Measurements from ENCODE around the gene VSTM5.
"Not testable (repeated sequence)": the region's sequence is repeated elsewhere in the genome, so short reads cannot be mapped to it uniquely, and the experiment has no call there.

Gene VSTM5, protein sequence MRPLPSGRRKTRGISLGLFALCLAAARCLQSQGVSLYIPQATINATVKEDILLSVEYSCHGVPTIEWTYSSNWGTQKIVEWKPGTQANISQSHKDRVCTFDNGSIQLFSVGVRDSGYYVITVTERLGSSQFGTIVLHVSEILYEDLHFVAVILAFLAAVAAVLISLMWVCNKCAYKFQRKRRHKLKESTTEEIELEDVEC

DNA sequence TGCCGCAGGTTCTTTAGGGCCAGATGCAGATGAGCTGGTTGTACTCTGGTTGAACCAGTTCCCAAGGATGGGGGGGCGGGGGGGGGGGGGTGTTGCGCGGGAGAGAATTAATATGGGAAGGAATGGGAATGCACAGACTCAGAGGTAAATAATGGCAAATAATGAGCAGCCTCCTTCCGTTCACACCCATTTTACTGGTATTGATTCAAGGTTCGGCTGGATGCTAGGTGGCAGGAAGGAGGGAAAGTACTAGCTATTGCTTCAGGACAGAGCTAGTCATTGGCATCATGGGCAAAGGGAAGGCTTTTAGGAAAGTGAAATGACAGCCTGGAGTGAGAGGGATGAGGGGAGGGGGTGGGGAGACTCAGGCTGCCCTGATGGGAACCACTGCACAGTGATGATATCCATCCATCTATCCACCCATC lies at the start of gene VSTM5:
Gene VSTM5 (minus strand): TSS at position 25 of the 425 bp plus-strand sequence. CDS start 116 bp downstream, outside the sequence.
- no peak for DNase-seq (ENCODE audit: low read depth in 3 of 3, low spot score in 1 of 3)

DNA sequence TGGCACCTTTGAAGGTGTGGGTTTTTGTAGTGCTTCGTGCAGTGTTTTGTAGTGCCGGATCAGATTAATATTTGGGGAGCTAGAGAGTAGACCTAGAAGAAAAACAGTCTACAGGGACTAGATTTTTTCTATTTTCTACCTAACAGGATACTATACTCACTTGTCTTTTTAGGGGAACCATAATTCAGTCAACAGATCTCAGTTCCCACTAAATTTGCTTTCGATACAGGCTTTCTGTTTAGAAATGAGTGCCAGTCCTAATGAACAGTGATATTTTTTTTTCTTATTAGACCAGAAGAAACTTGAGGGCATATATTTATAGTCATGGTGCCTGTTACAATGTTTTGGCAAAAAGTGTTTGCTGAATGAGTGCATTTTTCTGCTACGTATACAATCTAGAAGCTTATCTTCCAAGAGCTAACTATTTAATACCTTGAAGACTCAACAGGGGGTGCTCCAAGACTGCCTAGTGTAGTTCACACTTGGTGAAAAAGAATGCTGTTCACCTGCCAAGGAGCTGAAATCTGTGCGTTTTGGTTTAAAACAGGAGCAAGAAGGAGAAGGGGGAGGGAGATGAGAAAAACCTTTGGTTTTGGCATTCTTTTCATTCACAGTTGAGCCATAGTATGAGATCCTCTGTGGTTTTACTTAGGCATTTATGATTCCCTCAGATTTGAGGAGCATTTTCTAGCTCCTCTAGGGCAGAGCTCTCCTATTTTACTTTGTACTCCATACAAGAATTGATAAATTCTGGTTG lies 44.9 kb upstream of the VSTM5 start:
- DNase-seq (ENCODE audit: low read depth in 3 of 3, low spot score in 1 of 3), result no peak

DNA sequence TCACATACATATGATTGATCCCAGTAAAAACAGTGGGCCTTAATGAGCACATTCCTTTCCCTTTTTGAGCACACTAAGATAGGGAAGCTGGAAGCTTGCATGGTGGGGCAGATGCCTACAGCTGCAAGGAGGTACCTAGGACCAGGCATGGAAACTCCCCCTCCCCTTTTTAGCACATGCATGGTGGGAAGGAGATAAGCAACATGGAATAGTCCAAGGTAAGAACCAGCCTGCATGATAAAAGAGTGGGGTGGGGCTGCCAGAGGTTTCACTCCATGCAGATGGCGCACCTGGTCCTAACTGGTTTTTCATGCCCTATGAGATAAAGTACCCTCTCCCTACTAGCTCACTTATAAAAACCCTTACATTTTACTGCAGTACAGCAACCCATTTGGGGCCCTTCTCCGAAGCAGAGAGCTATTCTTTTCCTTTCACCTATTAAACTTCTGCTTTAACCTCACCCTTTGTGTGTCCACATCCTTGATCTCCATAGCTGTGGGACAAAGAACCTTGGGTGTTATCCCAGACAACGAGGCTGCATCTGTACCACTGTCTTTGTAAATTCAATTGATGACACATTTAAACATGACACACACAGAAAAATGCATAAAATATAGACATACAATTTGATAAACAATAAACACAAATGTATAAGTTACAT lies 40.1 kb upstream of the VSTM5 start:
- DNase-seq (ENCODE audit: low read depth in 3 of 3, low spot score in 1 of 3), result no peak

DNA sequence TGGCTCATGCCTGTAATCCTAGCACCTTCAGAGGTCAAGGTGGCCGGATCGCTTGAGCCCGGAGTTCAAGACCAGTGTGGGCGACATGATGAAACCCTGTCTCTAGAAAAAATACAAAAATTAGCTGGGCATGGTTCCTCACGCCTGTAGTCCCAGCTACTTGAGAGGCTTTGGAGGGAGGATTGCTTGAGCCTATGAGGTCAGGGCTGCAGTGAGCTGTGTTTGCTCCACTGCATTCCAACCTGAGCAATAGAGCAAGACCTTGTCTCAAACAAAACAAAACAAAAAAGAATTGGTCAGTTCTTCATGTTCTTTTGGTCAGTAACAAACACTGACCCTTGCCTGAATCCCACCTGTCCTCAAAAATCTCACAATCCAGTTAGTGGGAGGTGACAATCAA lies 36.7 kb upstream of the VSTM5 start:
- no peak for DNase-seq (ENCODE audit: low read depth in 3 of 3, low spot score in 1 of 3)

DNA sequence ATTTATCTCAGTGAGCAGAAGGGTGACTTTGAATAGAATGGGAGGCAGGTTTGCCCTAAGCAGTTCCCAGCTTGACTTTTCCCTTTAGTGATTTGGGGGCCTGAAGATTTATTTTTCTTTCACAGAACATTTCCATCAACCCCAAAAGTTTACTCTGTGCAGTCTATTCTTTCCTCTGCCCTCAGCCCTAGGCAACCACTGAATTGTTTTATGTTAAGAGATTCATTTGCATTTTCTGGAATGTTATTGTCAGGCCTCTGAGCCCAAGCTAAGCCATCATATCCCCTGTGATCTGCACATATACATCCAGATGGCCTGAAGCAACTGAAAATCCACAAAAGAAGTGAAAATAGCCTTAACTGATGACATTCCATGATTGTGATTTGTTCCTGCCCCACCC lies 28.7 kb upstream of the VSTM5 start:
- DNase-seq (ENCODE audit: low read depth in 3 of 3, low spot score in 1 of 3), result not testable (repeated sequence)

DNA sequence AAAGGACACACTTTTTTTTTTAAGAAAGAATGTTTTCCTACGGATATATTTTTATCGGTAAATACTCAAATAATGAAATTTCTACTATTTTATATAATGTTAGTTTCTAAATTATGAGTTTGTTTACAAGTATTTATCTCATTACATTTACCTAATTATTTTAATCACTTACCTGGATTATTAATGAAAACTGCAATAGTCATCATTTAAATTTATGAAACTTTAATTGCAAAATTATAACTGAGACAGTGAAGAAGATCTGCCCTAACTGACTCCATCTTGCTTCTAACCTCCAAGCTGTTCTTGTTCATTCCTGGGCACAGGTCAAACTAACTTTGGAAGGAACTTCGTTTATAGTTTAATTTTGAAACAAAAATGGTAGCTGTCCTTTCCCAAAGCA lies 25.2 kb upstream of the VSTM5 start:
- DNase-seq (ENCODE audit: low read depth in 3 of 3, low spot score in 1 of 3), result no peak

DNA sequence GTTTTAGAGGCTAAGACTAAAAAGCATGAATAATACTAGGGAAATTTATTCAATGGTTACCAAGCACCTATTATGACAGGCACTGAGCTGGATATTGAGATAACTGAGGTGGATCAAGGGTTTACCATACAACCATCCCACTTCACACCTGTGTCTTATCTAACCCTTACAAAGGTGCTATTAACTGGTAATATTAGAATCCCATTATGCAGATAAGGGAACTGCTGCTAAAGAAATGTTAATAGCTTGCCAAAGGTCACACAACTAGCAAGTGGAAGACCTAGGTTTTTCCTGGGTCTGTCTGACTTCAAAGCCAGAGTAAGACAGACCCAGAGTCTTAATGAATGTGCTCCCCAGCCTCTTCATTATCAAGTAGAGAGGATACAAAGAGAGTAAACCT lies 21.1 kb upstream of the VSTM5 start:
- DNase-seq (ENCODE audit: low read depth in 3 of 3, low spot score in 1 of 3), result no peak

DNA sequence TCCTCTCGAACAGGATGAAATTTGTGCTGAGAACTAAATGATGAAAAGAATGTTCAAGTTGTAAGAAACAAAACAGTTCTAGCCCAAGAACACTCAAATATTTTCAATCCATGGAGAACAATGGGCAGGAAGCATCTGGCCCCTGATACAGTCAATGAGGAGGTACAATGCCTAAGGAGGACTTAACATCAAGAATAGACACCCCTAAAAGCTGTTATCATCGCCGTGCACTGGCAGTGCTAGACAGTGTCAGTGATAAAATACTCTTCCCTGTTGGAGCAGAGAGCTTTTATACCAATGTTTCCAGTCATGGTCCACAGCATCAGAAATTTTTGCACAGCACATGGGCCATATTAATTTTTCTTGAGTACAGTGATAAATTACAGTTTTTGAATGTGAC lies 20.2 kb upstream of the VSTM5 start:
- no peak for DNase-seq (ENCODE audit: low read depth in 3 of 3, low spot score in 1 of 3)

DNA sequence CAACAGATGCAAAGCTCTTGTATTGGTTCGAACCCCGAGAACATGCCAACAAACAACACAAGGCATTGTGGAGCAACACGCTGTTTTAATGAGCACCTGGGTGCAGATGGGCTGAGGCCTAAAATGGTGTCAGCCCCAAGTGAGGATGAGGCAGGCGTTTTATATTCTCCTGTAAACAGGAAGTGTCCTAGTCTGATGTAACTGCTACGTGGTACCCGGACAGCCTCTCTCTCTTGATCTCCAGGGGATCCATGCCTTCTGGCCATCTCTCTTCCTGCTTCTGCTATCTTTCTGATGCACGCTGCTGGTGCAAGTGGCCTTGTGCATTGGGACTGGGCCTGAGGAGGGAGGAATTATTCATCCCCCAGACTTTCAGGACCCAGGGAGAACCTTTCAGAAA lies 19.4 kb upstream of the VSTM5 start:
- no peak for DNase-seq (ENCODE audit: low read depth in 3 of 3, low spot score in 1 of 3)

DNA sequence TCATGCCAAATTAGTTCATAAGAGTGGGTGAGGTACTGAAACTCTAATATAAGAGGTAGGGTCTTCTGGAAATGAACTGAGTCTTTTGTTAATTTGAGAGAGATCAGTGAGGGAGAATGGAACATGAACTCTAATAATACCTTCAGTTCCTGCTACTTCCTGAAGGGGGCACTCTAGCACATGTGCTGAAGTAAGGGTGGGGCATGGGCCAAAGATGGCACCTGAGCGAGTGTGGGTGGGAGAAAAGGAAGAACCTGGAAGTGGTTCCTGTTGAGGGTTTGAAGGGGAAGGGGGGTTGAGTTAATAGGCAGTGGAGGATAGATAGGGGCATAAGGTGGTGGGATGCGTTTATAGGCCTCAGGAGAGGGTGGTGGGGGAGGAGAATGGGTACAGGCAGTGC lies 18.0 kb upstream of the VSTM5 start:
- DNase-seq (ENCODE audit: low read depth in 3 of 3, low spot score in 1 of 3), result not testable (repeated sequence)

DNA sequence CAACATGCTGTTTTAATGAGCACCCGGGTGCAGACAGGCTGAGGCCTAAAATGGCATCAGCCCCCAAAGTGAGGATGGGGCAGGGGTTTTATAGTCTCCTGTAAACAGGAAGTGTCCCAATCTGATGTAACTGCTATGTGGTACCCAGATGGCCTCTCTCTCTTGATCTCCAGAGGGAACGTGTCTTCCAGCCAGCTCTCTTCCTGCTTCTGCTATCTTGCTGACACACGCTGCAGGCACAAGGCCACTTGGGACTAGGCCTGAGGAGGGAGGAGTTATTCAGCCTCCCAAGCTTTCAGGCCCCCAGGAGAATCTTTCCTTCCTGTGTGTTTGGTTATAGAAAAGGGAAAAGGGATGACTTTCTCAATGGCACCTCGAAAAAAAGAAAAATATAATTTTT lies 11.4 kb upstream of the VSTM5 start:
- no peak for DNase-seq (ENCODE audit: low read depth in 3 of 3, low spot score in 1 of 3)

DNA sequence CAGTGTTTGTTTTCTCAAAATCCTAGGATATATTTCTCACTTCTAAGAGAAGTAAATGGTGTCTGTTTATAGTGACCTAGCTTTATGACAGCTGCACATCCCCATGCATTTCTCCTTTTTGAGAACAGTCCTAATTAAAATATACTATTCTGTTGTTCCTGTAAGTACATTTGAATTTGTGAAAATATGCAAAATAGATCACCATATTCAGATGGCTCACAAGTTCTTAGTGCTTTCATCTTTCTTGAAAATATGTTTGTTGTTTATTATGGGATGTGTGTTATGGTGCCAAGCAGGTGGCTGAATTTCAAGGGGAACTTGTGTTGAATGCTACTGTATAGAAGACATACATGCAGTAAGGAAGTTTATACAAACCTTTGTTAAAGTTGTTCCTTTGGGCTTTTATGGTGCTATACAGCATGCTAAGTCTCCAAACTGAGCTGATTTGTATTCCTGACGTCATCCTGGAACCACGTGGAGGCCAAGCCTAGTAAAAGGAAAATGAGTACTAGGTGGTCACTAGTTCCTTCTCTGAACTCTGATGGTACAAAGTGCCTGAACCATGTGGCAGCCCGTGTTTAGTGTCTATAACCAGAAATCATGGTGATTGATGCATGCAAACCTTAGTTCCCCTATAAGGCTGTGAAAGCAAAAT lies 7.8 kb upstream of the VSTM5 start:
- DNase-seq (ENCODE audit: low read depth in 3 of 3, low spot score in 1 of 3), result no peak

DNA sequence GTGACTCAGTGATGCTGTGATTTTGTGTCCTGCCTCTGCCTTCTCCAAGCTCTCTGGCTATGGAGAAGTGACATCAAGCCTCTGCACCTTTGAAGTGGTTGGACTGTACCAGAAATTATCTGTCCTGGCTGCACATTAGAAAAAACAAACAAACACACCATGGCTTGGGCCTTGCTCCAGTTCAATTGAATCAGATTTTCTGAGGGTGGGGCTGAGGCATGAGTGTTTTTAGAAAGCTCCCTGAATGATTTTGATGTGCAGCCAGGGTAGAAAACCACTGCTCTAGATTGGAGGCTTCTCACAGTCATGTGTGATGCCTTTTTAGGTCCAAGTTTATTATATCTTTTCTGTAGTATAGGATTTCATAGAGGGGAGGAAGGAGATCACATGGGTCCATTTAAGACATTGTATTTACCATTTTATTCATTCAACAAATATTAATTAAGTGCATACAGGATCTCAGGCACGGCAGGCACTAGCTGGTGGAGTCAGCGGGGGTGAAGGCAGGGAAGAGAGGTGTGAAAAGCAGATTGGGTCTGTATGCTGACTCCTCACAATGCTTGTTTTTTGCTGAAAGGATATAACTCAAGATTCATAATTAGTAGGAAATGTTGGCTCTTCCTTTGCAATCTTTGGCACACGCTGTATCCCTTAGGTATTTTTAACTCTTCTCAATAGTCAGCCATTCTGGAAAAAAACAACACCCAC lies 7.1 kb upstream of the VSTM5 start:
- no peak for DNase-seq (ENCODE audit: low read depth in 3 of 3, low spot score in 1 of 3)

DNA sequence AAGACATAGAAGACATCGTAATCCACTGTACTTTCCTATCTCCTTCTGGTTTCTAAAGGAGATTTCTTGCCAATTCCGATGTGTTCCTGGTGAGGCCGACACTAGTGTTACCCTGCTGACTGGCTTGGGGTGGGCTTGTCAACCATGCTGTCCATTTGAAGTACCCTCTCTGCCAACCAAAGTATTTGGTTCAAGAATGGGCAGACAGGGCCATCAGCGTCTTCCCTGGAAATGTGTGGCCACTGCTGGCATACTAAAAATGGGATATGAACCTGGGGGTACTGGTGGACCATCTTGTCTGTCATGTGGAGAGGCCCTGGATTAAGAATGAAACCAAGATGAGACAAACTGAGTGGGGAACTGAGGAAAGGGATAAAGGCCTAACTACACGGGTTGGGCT lies 1.8 kb upstream of the VSTM5 start:
- no peak for DNase-seq (ENCODE audit: low read depth in 3 of 3, low spot score in 1 of 3)

DNA sequence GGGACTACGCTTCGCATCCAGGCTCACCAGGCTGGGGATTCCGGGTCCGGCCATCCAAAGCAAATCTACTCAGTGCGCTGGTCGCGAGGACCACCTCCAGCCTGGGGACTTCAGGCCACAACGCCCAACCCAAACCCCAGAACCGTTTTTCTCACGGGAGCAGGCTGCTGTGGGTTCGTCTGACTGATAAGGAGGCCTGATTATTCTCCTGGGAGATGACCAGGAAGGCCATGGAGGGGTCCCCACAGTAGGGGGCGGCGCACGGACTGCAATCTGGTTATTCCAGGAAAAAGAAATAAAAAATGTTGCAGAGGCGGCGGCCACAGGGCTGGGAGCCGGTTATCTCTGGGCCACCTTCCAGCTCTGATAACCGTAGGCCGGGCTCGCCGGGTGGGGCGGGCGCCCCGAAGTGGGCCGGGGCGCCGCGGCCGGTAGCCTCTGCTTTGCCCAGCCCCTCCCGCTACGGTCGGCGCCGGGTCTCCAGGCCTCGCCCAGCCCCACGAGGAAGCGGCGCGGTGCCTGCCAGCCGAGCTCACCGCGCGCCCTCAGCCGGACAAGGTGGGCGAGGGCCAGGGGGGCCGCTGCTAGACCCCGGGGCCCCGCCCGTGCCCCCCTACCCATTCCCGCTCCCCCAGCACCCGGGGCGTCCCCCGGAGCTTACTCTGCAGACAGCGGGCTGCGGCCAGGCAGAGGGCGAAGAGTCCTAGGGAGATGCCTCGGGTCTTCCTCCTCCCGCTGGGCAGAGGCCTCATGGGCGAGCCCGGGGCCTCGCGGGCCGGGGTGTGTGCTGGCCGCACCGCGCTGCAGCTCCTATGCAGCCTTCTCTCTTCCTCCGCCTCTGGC lies 446 bp downstream of the VSTM5 start:
- DNase-seq (ENCODE audit: low read depth in 3 of 3, low spot score in 1 of 3), result no peak

DNA sequence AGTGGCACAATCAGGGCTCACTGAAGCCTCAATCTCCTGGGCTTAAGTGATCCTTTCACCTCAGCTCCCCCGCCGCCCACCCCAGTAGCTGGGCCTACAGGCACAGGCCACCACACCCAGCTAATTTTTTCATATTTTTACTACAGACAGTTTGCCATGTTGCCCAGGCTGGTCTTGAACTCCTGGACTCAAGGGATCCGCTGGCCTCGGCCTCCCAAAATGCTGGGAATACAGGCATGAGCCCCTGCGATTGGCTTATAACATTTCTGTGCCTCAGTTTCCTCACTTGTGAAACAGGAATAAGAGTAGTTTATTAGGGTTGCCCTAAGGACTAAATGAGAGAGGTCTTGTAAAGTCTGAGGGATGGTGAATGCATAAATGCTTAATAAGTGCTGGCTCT lies 1.2 kb downstream of the VSTM5 start:
- no peak for DNase-seq (ENCODE audit: low read depth in 3 of 3, low spot score in 1 of 3)

DNA sequence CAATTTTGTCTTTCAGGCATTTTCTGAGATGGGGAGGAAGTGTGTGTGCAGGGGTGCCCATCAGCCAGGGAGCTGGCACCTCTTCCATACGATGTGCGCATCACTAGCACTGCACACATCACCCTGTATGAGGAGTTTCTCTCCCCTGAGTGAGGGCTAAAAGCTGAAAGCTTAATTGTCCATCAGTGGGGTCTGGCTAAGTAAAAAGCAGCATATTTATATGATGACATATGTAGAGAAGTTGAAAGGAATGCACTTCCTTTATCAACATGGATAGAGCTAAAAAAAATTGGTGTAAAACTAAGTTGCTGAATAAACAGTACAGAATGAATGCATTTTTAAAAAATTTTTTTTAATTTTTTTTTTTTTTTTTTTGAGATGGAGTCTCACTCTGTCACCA lies 4.0 kb downstream of the VSTM5 start:
- no peak for DNase-seq (ENCODE audit: low read depth in 3 of 3, low spot score in 1 of 3)

DNA sequence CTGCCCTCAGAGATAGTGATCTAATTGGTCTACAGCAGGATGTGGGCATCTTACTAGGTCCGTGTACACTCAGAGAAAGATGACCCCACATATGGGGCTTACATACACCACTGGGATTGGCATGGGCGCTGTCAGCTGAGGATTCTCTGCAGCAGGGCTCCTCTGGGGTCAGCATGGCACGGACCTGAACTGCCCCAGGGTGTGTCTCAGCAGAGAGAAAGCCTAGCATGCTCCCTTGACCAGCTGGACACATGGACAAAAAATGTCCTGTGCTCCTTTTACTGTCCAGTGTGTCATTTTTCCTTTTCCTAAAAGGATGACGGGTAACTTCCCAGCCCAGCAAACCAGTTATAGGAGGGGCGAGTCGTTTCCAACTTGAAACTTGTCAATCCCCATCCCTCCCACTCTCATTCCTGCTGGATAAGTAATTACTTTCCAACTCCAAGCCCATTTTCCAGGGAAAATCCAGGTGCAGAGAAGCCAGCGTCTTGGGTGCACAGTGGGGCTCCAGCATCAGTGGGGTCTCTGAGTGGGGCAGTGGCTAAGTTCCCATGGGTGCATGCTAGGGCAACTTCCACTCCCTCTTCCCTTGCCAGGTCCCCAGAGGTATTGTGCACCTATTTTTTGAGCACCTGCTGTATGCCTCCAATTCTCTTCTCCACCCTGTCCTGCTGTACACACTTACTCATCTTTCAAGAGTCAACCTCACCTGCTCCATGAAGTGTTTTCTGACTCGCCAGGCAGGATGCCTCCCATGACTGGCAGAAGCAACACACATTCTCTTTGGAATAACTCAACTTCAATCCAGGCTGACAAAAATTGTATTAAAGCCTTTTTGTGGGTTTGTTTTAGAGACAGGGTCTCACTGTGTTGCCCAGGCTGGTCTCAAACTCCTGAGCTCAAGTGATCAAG lies 5.0 kb downstream of the VSTM5 start:
- no peak for DNase-seq (ENCODE audit: low read depth in 3 of 3, low spot score in 1 of 3)

DNA sequence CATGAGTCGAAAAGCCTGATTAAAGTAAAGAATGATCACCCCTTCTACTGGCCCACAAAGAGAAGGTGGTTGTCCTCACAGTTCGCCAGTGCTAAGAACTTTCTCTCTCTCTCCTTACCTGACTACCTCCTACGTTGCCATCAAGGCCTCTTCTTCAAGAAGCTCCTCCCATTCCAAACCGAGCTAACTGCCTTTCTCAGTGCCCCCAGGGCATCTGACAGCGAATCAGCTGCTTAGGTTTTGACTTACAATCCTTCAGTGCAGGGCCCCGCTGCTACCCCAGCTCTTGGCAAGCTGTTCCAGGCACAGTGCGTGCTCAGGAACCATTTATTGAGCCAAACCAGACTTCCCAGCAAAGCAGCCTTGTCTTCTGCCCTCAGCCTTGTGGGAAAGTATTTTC lies 5.8 kb downstream of the VSTM5 start:
- no peak for DNase-seq (ENCODE audit: low read depth in 3 of 3, low spot score in 1 of 3)

Measured in stimulated activated CD4-positive, alpha-beta T cell treated with anti-CD3 and anti-CD28 coated beads, TNF-alpha, amount 100 ng/mL, for 1 hour (primary cell).